GM12801 (cell line): ENCODE results near the gene SRGAP1.

Experiments
- TF ChIP-seq, protein P1 (sequence below): IDR thresholded peaks from one replicate; pipeline ENCODE4 v1.5.1; 2011; ENCODE audit warnings: control low read depth; ENCODE audit not compliant: insufficient read length; ENCODE audit errors: extremely low read depth

SRGAP1 gene

DNA sequence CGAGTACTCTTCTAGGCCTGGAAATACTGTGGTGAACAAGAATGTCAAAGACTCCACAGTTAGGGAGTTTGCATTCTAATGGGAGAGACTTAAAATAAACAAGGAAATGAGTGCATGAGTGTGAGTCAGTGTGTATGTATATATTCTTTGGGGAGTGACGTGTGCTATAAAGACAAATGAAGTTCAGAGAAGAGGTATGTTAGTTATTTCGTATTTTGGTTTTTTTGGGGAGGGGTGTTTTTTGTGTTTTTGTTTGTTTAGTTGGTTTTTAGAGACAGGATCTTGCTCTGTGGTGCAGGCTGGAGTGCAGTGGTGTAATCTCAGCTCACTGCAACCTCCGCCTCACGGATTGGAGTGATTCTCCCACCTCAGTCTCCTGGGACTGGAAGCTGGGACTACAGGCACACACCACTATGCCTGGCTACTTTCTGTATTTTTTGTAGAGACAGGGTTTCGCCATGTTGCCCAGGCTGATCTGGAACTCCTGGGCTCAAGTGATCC, 74.3 kb downstream of the SRGAP1 start:
- TF ChIP-seq, protein P1, sequence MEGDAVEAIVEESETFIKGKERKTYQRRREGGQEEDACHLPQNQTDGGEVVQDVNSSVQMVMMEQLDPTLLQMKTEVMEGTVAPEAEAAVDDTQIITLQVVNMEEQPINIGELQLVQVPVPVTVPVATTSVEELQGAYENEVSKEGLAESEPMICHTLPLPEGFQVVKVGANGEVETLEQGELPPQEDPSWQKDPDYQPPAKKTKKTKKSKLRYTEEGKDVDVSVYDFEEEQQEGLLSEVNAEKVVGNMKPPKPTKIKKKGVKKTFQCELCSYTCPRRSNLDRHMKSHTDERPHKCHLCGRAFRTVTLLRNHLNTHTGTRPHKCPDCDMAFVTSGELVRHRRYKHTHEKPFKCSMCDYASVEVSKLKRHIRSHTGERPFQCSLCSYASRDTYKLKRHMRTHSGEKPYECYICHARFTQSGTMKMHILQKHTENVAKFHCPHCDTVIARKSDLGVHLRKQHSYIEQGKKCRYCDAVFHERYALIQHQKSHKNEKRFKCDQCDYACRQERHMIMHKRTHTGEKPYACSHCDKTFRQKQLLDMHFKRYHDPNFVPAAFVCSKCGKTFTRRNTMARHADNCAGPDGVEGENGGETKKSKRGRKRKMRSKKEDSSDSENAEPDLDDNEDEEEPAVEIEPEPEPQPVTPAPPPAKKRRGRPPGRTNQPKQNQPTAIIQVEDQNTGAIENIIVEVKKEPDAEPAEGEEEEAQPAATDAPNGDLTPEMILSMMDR: no peak

DNA sequence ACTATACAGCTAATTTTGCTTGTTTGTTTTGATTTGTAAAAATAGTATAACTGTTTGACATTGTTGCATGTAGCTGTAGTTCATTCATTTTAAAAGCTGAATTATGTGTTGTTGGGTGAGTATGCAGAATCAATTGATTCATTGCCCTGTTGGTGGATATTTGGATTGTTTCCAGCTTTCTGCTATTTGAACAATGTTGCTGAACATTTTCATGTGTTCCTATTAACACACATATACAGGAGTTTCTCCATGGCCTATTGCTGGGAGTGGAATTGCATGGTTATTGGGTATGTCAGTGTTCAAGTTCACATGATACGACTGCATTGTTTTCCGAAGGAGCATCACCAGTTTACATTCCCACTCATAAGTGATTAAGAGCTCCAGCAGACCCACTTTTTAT, 75.3 kb downstream of the SRGAP1 start:
- TF ChIP-seq, protein P1: no peak

- TF ChIP-seq, protein P1: no peak
Observed at GRCh38 chr12:63921157-63921556, 76.7 kb downstream of the SRGAP1 start.

DNA sequence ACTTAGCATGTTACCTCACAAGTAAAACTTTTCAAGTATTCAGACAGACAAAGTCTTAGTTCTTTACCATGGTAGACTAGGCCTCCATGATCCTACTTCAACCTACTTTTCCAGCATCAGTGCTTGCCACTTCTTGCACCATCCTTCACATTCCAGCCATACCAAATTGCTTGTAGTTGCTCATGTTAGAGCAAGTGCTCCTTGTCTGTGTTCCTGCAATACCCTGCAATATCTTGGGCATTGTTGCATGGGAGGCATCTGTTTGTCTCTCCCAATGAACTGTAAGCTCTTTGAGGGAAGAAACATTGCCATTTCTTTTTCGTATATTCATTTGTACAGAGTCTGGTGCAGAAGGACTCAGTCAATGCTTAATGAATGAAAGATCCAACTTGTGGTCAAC, 78.0 kb downstream of the SRGAP1 start:
- TF ChIP-seq, protein P1: no peak

- TF ChIP-seq, protein P1: no peak
Observed at GRCh38 chr12:63924781-63925180, 80.3 kb downstream of the SRGAP1 start.

DNA sequence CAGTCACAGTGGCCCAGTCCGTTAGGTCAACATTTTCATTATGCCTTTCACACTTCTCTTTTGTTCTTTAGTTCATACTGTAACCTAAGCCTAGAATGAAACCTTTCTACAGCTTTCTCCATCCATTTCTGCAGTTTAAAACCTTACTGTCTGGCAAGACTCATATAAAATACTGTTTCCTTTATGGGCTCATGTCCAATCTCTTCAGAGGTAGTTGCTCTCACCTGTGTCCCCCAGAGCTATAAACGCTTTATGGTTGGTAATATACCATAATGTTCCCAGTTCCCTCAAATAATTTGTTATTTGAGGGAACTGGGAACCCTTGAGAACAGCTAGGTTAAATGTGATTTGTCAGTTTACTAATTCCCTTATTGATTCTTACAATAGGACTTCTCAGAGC, 83.0 kb downstream of the SRGAP1 start:
- TF ChIP-seq, protein P1: no peak

DNA sequence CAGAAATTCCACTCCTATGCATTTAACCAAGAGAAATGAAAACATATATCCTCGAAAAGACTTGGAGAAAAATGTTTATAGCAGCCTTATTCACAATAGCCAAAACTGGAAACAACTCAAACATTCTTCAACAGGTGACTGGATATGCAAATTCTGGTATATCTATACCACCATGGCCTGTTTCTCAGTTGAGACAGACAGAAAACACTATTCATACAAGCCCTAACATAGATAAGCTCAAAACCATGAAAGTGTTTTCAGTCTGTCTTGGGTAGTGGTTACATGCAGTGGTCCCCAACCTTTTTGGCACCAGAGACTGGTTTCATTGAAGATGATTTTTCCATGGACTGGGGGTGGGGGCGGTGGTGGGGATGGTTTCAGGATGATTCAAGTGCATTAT, 83.8 kb downstream of the SRGAP1 start:
- TF ChIP-seq, protein P1: no peak

- TF ChIP-seq, protein P1: no peak
Observed at GRCh38 chr12:63929426-63929825, 84.9 kb downstream of the SRGAP1 start.
